ENCODE data around the gene RAP1A. TPM values are rescaled to one million over a fixed set of nuclear protein-coding genes. Genes with fewer than 3 reads are reported as not detected.

RAP1A gene
- total RNA-seq, 4 donors from 2014 or later = 34.0 to 87.2 (median 57.7) TPM

- H3K36me3 ChIP-seq = no peaks in the 10 kb centered on the region
- DNase-seq = no peak
- peaks cover 23% of the 10 kb centered on the region for H3K27me3 ChIP-seq
- no peak for TF ChIP-seq POLR2A (IDR thresholded peaks at IDR 0.05)
- TF ChIP-seq EP300 (IDR thresholded peaks at IDR 0.05; ENCODE audit: low read depth) = no peak
- in situ Hi-C loops (cut with MboI; ENCODE audit: low pct_ligation_motif_present in 1 of 4, low pct_unique_long_range_greater_than_20kb in 1 of 4, low sequenced_read_pairs in 3 of 4) (loop anchor here in 1 of 4 donors (25.0 kb wide), 1 partner anchor 249 kb away; no protein-coding TSS in a partner anchor), intact Hi-C loops (cut with DNase I; ENCODE audit: low total_unique reads) (no loop called here)
- no peak overlapping the region for H3K4me3 ChIP-seq
- 71% methylated on average over 4 of the region's 4 CpGs; no CpG with 5 or more reads in 1 of the 2 donors for WGBS, 2 donors (ENCODE audit: low coverage in 1 of 2)
- H3K9me3 ChIP-seq = no peaks in the 10 kb centered on the region
- H3K4me1 ChIP-seq = peaks cover 9 to 48% (median 37%) of the 10 kb centered on the region in 4 donors
- H3K27ac ChIP-seq = peak overlapping the region in 1 of 4 donors; percentile 95
These were observed 117.1 kb downstream of the RAP1A start for GRCh38 chr1:111736548-111737215.

GRCh38 chr1:111737216-111738132 is 117.9 kb downstream of the RAP1A start:
- H3K4me3 ChIP-seq = peak overlapping the region in 3 of 4 donors; percentile 49 to 73 (median 67)
- WGBS, 2 donors (ENCODE audit: low coverage in 1 of 2) = 54 to 74% methylated on average over 4 to 8 of the region's 8 CpGs
- no peaks in the 10 kb centered on the region for H3K9me3 ChIP-seq
- no peaks in the 10 kb centered on the region for H3K36me3 ChIP-seq
- in situ Hi-C loops (cut with MboI; ENCODE audit: low pct_ligation_motif_present in 1 of 4, low pct_unique_long_range_greater_than_20kb in 1 of 4, low sequenced_read_pairs in 3 of 4) = loop anchor here in 1 of 4 donors (25.0 kb wide), 1 partner anchor 250 kb away; no protein-coding TSS in a partner anchor
- H3K4me1 ChIP-seq = peaks cover 9 to 48% (median 37%) of the 10 kb centered on the region in 4 donors
- H3K27ac ChIP-seq = peak overlapping the region; percentile 90 to 95 (median 94)
- intact Hi-C loops (cut with DNase I; ENCODE audit: low total_unique reads) = no loop called here
- DNase-seq = no peak
- H3K27me3 ChIP-seq = peaks cover 23% of the 10 kb centered on the region
- TF ChIP-seq POLR2A (IDR thresholded peaks at IDR 0.05) (no peak), POLR2AphosphoS5 (IDR thresholded peaks at IDR 0.05) (no peak), EP300 (IDR thresholded peaks at IDR 0.05; ENCODE audit: low read depth) (no peak), CTCF (IDR thresholded peaks at IDR 0.05) (no peak)

GRCh38 chr1:111738133-111738435 is 118.5 kb downstream of the RAP1A start:
- Histone ChIP-seq H3K9me3 (no peaks in the 10 kb centered on the region), H3K36me3 (no peaks in the 10 kb centered on the region), H3K27me3 (peaks cover 23% of the 10 kb centered on the region), H3K27ac (peak overlapping the region; percentile 90 to 95 (median 94)), H3K4me1 (peaks cover 9 to 45% (median 37%) of the 10 kb centered on the region in 4 donors), H3K4me3 (peak overlapping the region; percentile 47 to 73 (median 58))
- in situ Hi-C loops (cut with MboI; ENCODE audit: low pct_ligation_motif_present in 1 of 4, low pct_unique_long_range_greater_than_20kb in 1 of 4, low sequenced_read_pairs in 3 of 4) (loop anchor here in 1 of 4 donors (25.0 kb wide), 1 partner anchor 251 kb away; no protein-coding TSS in a partner anchor), intact Hi-C loops (cut with DNase I; ENCODE audit: low total_unique reads) (no loop called here)
- DNase-seq = no peak
- TF ChIP-seq POLR2A (IDR thresholded peaks at IDR 0.05) = no peak
- no peak for TF ChIP-seq CTCF (IDR thresholded peaks at IDR 0.05)
- no peak for TF ChIP-seq EP300 (IDR thresholded peaks at IDR 0.05; ENCODE audit: low read depth)
- TF ChIP-seq POLR2AphosphoS5 (IDR thresholded peaks at IDR 0.05) = no peak
- 12 to 16% methylated on average over 8 to 9 of the region's 9 CpGs for WGBS, 2 donors (ENCODE audit: low coverage in 1 of 2)

GRCh38 chr1:111738436-111739193 is 119.0 kb downstream of the RAP1A start:
- Histone ChIP-seq H3K27me3 (peaks cover 23% of the 10 kb centered on the region), H3K36me3 (no peaks in the 10 kb centered on the region), H3K4me3 (peak overlapping the region; percentile 47 to 73 (median 58)), H3K4me1 (peaks cover 9 to 41% (median 33%) of the 10 kb centered on the region in 4 donors), H3K9me3 (no peaks in the 10 kb centered on the region), H3K27ac (peak overlapping the region; percentile 90 to 95 (median 94))
- peak; percentile 71 for DNase-seq
- 0 to 2% methylated on average over 5 to 48 of the region's 61 CpGs for WGBS, 2 donors (ENCODE audit: low coverage in 1 of 2)
- in situ Hi-C loops (cut with MboI; ENCODE audit: low pct_ligation_motif_present in 1 of 4, low pct_unique_long_range_greater_than_20kb in 1 of 4, low sequenced_read_pairs in 3 of 4) (loop anchor here in 1 of 4 donors (25.0 kb wide), 1 partner anchor 251 kb away; no protein-coding TSS in a partner anchor), intact Hi-C loops (cut with DNase I; ENCODE audit: low total_unique reads) (no loop called here)
- TF ChIP-seq POLR2A (IDR thresholded peaks at IDR 0.05) (no peak), POLR2AphosphoS5 (IDR thresholded peaks at IDR 0.05) (peak; percentile 46 to 66 (median 65))

Measured in transverse colon (tissue), 4 donors.